ENCODE data around the gene NEIL3.

NEIL3 gene

GRCh38 chr4:177322266-177322665 lies 12.6 kb downstream of the NEIL3 start:
- Mint-ChIP-seq H3K27me3 (no peaks in the 10 kb centered on the region), H3K4me3 (no peak overlapping the region), H3K4me1 (peaks cover 16% of the 10 kb centered on the region), H3K9me3 (no peaks in the 10 kb centered on the region), H3K27ac (no peak overlapping the region)
- ATAC-seq (no peak), DNase-seq (no peak)

- H3K27me3 Mint-ChIP-seq: no peaks in the 10 kb centered on the region
- H3K27ac Mint-ChIP-seq: no peak overlapping the region
- H3K4me1 Mint-ChIP-seq: peaks cover 16% of the 10 kb centered on the region
- ATAC-seq (no peak), DNase-seq (no peak)
- H3K9me3 Mint-ChIP-seq: no peaks in the 10 kb centered on the region
- H3K4me3 Mint-ChIP-seq: no peak overlapping the region
Observed at GRCh38 chr4:177322881-177323280, 13.2 kb downstream of the NEIL3 start.

- Mint-ChIP-seq H3K4me1 (peaks cover 15% of the 10 kb centered on the region), H3K9me3 (no peaks in the 10 kb centered on the region), H3K4me3 (no peak overlapping the region), H3K27ac (no peak overlapping the region), H3K27me3 (no peaks in the 10 kb centered on the region)
- DNase-seq (no peak), ATAC-seq (no peak)
Observed at GRCh38 chr4:177323416-177323815, 13.7 kb downstream of the NEIL3 start.

GRCh38 chr4:177332119-177332518 lies 22.4 kb downstream of the NEIL3 start:
- Mint-ChIP-seq H3K4me1 (no peaks in the 10 kb centered on the region), H3K27ac (no peak overlapping the region), H3K27me3 (no peaks in the 10 kb centered on the region), H3K4me3 (no peak overlapping the region), H3K9me3 (peaks cover 5 to 7% of the 10 kb centered on the region in 2 donors)
- ATAC-seq (no peak), DNase-seq (no peak)

GRCh38 chr4:177339477-177340374 lies 30.1 kb downstream of the NEIL3 start:
- no peak overlapping the region for H3K4me3 Mint-ChIP-seq
- no peak overlapping the region for H3K27ac Mint-ChIP-seq

GRCh38 chr4:177348348-177348747 lies 38.7 kb downstream of the NEIL3 start:
- H3K4me1 Mint-ChIP-seq: no peaks in the 10 kb centered on the region
- DNase-seq: no peak
- no peak for ATAC-seq
- no peaks in the 10 kb centered on the region for H3K27me3 Mint-ChIP-seq
- H3K27ac Mint-ChIP-seq: no peak overlapping the region
- no peak overlapping the region for H3K4me3 Mint-ChIP-seq
- no peaks in the 10 kb centered on the region for H3K9me3 Mint-ChIP-seq

More at GRCh38 chr4:177339477-177340374, 30.1 kb downstream of the NEIL3 start:
- H3K27me3 Mint-ChIP-seq: no peaks in the 10 kb centered on the region
- ATAC-seq: peak; percentile 79
- peaks cover 8% of the 10 kb centered on the region for H3K4me1 Mint-ChIP-seq
- no peaks in the 10 kb centered on the region for H3K9me3 Mint-ChIP-seq
- no peak for DNase-seq

GRCh38 chr4:177349191-177349590 lies 39.5 kb downstream of the NEIL3 start:
- no peaks in the 10 kb centered on the region for H3K9me3 Mint-ChIP-seq
- no peak overlapping the region for H3K4me3 Mint-ChIP-seq
- DNase-seq: no peak
- ATAC-seq: no peak
- H3K4me1 Mint-ChIP-seq: no peaks in the 10 kb centered on the region
- H3K27me3 Mint-ChIP-seq: no peaks in the 10 kb centered on the region
- H3K27ac Mint-ChIP-seq: no peak overlapping the region

- Mint-ChIP-seq H3K4me1 (no peaks in the 10 kb centered on the region), H3K27ac (no peak overlapping the region), H3K9me3 (no peaks in the 10 kb centered on the region), H3K4me3 (no peak overlapping the region), H3K27me3 (no peaks in the 10 kb centered on the region)
- ATAC-seq: no peak
- no peak for DNase-seq
Observed at GRCh38 chr4:177351622-177352244, 42.1 kb downstream of the NEIL3 start.

- no peak overlapping the region for H3K27ac Mint-ChIP-seq
- no peaks in the 10 kb centered on the region for H3K9me3 Mint-ChIP-seq
- ATAC-seq (no peak), DNase-seq (no peak)
- H3K4me1 Mint-ChIP-seq: no peaks in the 10 kb centered on the region
- H3K4me3 Mint-ChIP-seq: no peak overlapping the region
- H3K27me3 Mint-ChIP-seq: no peaks in the 10 kb centered on the region
Observed at GRCh38 chr4:177356206-177356605, 46.5 kb downstream of the NEIL3 start.

GRCh38 chr4:177356921-177357320 lies 47.2 kb downstream of the NEIL3 start:
- H3K27ac Mint-ChIP-seq: no peak overlapping the region
- no peak overlapping the region for H3K4me3 Mint-ChIP-seq
- no peaks in the 10 kb centered on the region for H3K4me1 Mint-ChIP-seq
- no peak for DNase-seq
- no peaks in the 10 kb centered on the region for H3K27me3 Mint-ChIP-seq
- no peak for ATAC-seq
- H3K9me3 Mint-ChIP-seq: no peaks in the 10 kb centered on the region

GRCh38 chr4:177367336-177367735 lies 57.7 kb downstream of the NEIL3 start:
- no peaks in the 10 kb centered on the region for H3K27me3 Mint-ChIP-seq
- no peak overlapping the region for H3K4me3 Mint-ChIP-seq
- H3K9me3 Mint-ChIP-seq: no peaks in the 10 kb centered on the region
- peak overlapping the region in 1 of 2 donors; percentile 38 for H3K27ac Mint-ChIP-seq
- DNase-seq: no peak
- ATAC-seq: peak; percentile 78
- H3K4me1 Mint-ChIP-seq: no peaks in the 10 kb centered on the region

GRCh38 chr4:177369372-177369771 lies 59.7 kb downstream of the NEIL3 start:
- ATAC-seq: no peak
- Mint-ChIP-seq H3K27me3 (no peaks in the 10 kb centered on the region), H3K4me3 (no peak overlapping the region), H3K9me3 (no peaks in the 10 kb centered on the region), H3K27ac (no peak overlapping the region), H3K4me1 (no peaks in the 10 kb centered on the region)
- no peak for DNase-seq

- H3K27me3 Mint-ChIP-seq: no peaks in the 10 kb centered on the region
- no peak for ATAC-seq
Observed at GRCh38 chr4:177371461-177371860, 61.8 kb downstream of the NEIL3 start.

GRCh38 chr4:177374966-177375365 lies 65.3 kb downstream of the NEIL3 start:
- ATAC-seq: no peak

More at GRCh38 chr4:177371461-177371860, 61.8 kb downstream of the NEIL3 start:
- no peak overlapping the region for H3K4me3 Mint-ChIP-seq
- H3K27ac Mint-ChIP-seq: no peak overlapping the region
- no peaks in the 10 kb centered on the region for H3K4me1 Mint-ChIP-seq
- DNase-seq: no peak
- H3K9me3 Mint-ChIP-seq: no peaks in the 10 kb centered on the region

GRCh38 chr4:177375372-177375771 lies 65.7 kb downstream of the NEIL3 start:
- H3K4me3 Mint-ChIP-seq: no peak overlapping the region
- H3K4me1 Mint-ChIP-seq: no peaks in the 10 kb centered on the region
- no peaks in the 10 kb centered on the region for H3K9me3 Mint-ChIP-seq
- ATAC-seq (no peak), DNase-seq (no peak)
- H3K27ac Mint-ChIP-seq: no peak overlapping the region
- no peaks in the 10 kb centered on the region for H3K27me3 Mint-ChIP-seq

More at GRCh38 chr4:177374966-177375365, 65.3 kb downstream of the NEIL3 start:
- no peak overlapping the region for H3K27ac Mint-ChIP-seq
- no peak for DNase-seq
- H3K9me3 Mint-ChIP-seq: no peaks in the 10 kb centered on the region
- no peak overlapping the region for H3K4me3 Mint-ChIP-seq
- no peaks in the 10 kb centered on the region for H3K27me3 Mint-ChIP-seq
- H3K4me1 Mint-ChIP-seq: no peaks in the 10 kb centered on the region

GRCh38 chr4:177376024-177376423 lies 66.3 kb downstream of the NEIL3 start:
- H3K4me1 Mint-ChIP-seq: no peaks in the 10 kb centered on the region
- no peak overlapping the region for H3K4me3 Mint-ChIP-seq
- no peak for ATAC-seq
- no peaks in the 10 kb centered on the region for H3K9me3 Mint-ChIP-seq
- no peak overlapping the region for H3K27ac Mint-ChIP-seq
- DNase-seq: no peak
- H3K27me3 Mint-ChIP-seq: no peaks in the 10 kb centered on the region

Measured in stimulated activated naive CD8-positive, alpha-beta T cell treated with anti-CD3 and anti-CD28 coated beads, Interleukin-15, amount 100 ng/mL, for 72 hours (primary cell).